GM12801 (cell line): ENCODE measurements around the gene TMEM143.

Source experiments
- TF ChIP-seq, protein P1 (sequence below): IDR thresholded peaks from one replicate; pipeline ENCODE4 v1.5.1; 2011; ENCODE audit warnings: control low read depth; ENCODE audit not compliant: insufficient read length; ENCODE audit errors: extremely low read depth

The TMEM143 gene

DNA sequence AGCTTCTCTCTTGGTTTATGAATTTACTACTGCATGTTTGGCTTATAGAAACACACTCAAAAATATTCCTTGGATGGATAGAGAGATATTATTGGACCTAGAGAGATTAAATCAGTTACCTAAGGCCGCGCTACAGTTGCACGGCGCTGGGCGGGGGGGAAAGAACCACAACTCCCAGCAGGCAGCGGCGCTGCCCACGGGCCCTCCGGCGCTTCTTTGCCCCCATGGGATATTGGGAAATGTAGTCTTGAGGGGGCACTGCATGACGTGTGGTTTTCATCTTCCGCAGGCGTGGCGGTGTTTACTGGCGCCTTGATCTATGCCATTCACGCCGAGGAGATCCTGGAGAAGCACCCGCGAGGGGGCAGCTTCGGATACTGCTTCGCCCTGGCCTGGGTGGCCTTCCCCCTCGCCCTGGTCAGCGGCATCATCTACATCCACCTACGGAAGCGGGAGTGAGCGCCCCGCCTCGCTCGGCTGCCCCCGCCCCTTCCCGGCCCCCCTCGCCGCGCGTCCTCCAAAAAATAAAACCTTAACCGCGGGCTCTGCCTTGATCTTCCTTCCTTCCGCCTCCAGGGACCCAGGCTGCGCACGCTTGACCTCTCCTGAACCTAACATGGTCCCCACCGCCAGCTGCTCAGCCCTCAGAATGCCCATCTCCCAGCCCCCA, 33.6 kb downstream of the TMEM143 start:
- TF ChIP-seq, protein P1, sequence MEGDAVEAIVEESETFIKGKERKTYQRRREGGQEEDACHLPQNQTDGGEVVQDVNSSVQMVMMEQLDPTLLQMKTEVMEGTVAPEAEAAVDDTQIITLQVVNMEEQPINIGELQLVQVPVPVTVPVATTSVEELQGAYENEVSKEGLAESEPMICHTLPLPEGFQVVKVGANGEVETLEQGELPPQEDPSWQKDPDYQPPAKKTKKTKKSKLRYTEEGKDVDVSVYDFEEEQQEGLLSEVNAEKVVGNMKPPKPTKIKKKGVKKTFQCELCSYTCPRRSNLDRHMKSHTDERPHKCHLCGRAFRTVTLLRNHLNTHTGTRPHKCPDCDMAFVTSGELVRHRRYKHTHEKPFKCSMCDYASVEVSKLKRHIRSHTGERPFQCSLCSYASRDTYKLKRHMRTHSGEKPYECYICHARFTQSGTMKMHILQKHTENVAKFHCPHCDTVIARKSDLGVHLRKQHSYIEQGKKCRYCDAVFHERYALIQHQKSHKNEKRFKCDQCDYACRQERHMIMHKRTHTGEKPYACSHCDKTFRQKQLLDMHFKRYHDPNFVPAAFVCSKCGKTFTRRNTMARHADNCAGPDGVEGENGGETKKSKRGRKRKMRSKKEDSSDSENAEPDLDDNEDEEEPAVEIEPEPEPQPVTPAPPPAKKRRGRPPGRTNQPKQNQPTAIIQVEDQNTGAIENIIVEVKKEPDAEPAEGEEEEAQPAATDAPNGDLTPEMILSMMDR = no peak

DNA sequence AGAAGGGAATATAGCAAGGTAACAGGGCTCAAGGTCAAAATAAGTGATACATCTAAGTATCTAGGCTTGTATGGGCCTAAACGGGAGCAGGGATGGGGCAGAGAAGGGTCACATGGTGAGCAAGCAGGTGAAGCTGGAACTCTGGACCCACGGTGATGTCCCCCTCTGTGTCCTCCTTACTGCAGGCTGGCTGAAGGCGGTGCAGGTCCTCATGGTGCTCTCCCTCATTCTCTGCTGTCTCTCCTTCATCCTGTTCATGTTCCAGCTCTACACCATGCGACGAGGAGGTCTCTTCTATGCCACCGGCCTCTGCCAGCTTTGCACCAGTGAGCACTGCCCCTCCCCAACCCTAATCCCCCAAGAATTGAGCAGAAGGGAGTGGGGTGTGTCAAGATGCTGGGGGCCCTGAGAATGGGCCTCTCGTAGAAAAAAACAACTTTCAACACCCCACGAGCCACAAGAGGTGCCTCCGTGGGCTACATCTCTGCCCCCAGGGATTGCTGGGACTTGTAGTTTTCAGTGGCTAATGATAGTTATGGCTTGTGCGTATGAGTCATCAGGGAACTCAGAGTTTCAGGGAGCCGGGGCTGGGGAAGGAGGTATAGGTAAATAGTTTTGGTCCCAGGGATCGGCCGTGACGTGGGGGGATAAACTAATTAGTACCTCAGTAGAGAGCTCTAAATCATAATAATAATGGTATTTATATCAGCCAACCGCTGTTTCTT, 34.4 kb downstream of the TMEM143 start:
- TF ChIP-seq, protein P1 = no peak

DNA sequence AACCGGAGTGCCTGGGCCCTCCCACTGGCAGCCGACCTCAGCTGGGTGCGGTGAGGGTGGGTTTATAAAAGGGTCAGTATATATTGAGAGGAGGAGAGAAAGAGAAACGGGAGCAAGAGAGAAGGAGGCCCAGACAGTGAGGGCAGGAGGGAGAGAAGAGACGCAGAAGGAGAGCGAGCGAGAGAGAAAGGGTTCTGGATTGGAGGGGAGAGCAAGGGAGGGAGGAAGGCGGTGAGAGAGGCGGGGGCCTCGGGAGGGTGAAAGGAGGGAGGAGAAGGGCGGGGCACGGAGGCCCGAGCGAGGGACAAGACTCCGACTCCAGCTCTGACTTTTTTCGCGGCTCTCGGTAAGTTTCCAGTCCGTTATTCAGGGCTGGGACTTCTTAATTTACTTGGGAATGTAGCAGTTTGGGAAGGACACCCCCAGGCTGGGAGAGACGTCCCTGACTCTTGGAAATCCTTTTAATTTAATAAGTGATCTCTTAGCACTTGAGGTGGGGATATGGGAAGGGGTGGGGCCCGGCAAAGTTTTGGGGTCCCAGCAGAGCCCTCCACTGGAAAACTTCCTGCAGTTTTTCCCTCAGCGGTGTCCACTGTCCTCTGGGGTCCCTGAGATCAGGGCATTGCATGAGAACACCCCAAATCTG, 38.4 kb downstream of the TMEM143 start, which contains the start of gene EMP3:
Gene EMP3 (plus strand): TSS at position 288 of the 646 bp plus-strand sequence. CDS start 1,293 bp downstream, outside the sequence.
- TF ChIP-seq, protein P1 = no peak

DNA sequence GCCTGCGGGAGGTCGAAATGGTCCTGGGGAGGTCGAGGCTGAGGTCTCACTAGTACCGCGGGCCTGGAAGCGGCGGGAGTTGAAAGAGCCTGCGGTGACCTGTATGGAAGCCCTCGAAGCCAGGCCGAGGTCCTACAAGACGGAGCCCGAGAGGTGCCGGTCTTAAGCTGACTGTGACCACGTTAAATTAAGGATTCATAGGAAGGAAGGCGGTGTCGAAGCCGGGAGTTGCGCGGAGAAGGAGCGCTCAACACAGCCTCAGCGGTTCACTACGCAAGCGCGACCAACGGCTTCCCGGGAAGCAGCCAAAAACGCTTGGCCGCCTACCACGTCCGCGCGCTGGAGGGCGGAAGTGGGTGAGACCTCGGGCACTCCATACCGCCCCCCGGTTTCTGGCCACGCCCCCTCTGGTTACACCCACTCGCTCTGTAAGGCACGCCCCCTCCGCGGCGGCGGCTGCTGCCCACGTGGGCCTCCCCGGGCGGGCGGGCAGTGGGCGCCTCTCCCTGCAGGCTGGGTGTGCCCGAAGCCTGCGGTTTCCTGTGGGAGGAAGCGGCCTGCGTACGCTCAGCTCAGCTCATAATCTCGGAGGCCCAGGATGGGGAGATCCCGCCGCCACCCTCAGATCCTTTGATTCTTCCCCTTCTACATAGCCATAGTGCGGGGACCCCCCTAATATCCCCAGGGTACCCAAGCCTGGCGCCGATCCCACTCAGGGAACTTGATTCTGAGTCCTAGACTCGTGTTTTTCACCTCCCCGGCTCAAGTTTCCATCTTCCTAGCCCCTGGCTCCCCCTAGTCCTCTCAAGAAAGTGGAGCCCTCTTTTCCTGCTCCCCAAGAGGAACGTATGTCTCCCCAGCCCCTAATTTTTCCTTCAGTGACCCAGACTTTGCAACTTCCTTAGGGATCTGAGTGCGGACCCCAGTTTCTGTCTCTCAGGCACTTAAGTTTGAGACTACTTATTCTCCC, 41.8 kb downstream of the TMEM143 start:
- TF ChIP-seq, protein P1 = no peak

DNA sequence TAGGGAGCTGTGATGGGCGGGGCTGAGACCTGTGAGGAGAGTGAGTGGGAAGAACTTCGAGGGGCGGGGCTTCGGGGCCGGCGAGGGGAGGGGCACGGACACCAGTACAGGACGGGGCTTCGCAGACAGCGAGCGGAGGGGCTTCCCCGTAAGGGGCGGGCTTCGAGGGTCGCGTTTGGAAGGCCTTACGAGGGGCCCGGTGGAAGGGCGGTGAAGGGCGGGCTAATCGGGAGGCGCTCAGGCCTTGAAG, 42.4 kb downstream of the TMEM143 start:
- TF ChIP-seq, protein P1 = no peak

DNA sequence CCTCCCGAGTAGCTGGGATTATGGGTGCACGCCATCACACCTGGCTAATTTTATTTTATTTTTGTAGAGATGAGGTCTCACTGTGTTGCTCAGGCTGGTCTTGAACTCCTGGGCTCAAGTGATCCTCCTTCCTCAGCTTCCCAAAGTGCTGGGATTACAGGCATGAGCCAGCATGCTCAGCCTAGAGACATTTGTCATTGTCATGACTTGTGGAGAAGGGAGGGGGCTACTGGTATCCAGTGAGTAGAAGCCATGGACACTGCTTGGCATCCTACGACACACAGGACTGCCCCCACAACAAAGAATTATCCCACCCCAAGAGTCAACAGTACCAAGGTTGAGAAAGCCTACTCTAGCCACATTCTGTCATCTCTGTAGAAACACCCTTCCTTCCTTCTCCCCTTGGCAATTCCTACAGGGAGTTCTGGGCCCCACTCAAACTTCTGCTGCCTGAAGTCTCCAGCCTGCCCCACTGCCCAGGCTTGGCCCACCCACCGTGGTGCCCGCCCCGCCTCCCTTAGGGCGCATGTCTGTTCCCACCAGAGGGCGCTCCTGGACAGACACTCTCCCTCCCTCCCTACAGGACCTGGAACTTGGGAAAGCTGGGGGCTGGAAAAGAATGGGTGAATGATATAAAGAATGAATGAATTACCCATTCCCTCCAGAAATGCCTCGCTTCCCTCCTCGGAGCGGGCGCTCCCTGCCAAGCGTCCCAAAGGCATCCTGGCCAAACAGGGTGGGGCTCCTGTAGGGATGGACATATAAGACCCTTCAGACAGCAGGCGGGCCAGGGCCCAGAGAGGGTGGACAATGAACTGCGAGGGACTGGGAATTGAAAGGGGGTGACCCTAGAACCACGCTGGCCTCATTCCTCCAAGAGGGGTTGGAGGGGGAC, 43.8 kb downstream of the TMEM143 start:
- TF ChIP-seq, protein P1 = no peak
